Spleen (tissue), 7 donors: Measurements from ENCODE around the gene MYL2.

Experiments
- CTCF ChIP-seq, 11 experiments: fragments of 200-600 bp in 7 of 11; fragments of 450-650 bp in 4 of 11; sonication (generic) in 4 of 11; IDR thresholded peaks in 8 of 11; conservative IDR thresholded peaks in 3 of 11; 1 replicate in 7 of 11; 2 replicates in 4 of 11; pipeline versions ENCODE4 v1.4.0 to v1.8.0; 2016 to 2021; ENCODE audit warnings: antibody characterized with exemption in 11 of 11, inconsistent platforms in 4 of 11, mild to moderate bottlenecking in 1 of 11
- POLR2A ChIP-seq, 3 donors: fragments of 450-650 bp; IDR thresholded peaks; one replicate each; pipeline ENCODE4 v1.5.1; 2017; ENCODE audit warnings: antibody characterized with exemption in 3 of 3, mild to moderate bottlenecking in 1 of 3
- POLR2AphosphoS5 ChIP-seq, 3 donors: sonication (generic); formaldehyde crosslinking; IDR thresholded peaks; one replicate each; pipeline ENCODE4 v1.5.1; 2017; ENCODE audit warnings: antibody characterized with exemption in 3 of 3
- donor health status: DM: no; HTN: no; CAD: no; lungs with moderate emphysema.
- donor health status: DM: no; HTN: no; CAD: no.
- donor health status: DM: no; HTN: no; CAD: no.

GRCh38 chr12:110874781-110875180 is 45.6 kb downstream of the MYL2 start:
- no peak for TF ChIP-seq CTCF (IDR thresholded peaks at IDR 0.05 in 8 of 11, conservative IDR thresholded peaks at IDR 0.05 in 3 of 11)
- TF ChIP-seq POLR2A (IDR thresholded peaks at IDR 0.05) = no peak
- TF ChIP-seq POLR2AphosphoS5 (IDR thresholded peaks at IDR 0.05) = no peak
